HG02623 (cell line): Measurements from ENCODE around the gene SPTBN4.
"Not testable (repeated sequence)": the region's sequence is repeated elsewhere in the genome, so short reads cannot be mapped to it uniquely, and the experiment has no call there.

ENCODE experiments used
- ATAC-seq: cut with Tn5 transposase; IDR thresholded peaks from one replicate; pipeline ENCODE4 v1.9.1; 2021; ENCODE audit warnings: moderate library complexity; ENCODE audit not compliant: unreplicated experiment

The SPTBN4 gene

GRCh38 chr19:40613690-40614621 lies 147.2 kb downstream of the SPTBN4 start:
- peak; percentile 44 for ATAC-seq

GRCh38 chr19:40614622-40615411 lies 148.0 kb downstream of the SPTBN4 start:
- ATAC-seq, result no peak

GRCh38 chr19:40616178-40616577 lies 149.4 kb downstream of the SPTBN4 start:
- ATAC-seq, result no peak

- ATAC-seq, result no peak
These were observed 150.1 kb downstream of the SPTBN4 start for GRCh38 chr19:40616941-40617340.

- ATAC-seq, result no peak
These were observed 151.2 kb downstream of the SPTBN4 start for GRCh38 chr19:40617961-40618360.

- no peak for ATAC-seq
These were observed 152.7 kb downstream of the SPTBN4 start for GRCh38 chr19:40619333-40620160.

GRCh38 chr19:40620161-40620485 lies 153.3 kb downstream of the SPTBN4 start:
- ATAC-seq, result no peak

- no peak for ATAC-seq
These were observed 154.5 kb downstream of the SPTBN4 start for GRCh38 chr19:40621283-40621682.

- ATAC-seq, result no peak
These were observed 155.4 kb downstream of the SPTBN4 start for GRCh38 chr19:40621966-40622772.

- ATAC-seq, result no peak
These were observed 155.9 kb downstream of the SPTBN4 start for GRCh38 chr19:40622773-40623075.

- no peak for ATAC-seq
These were observed 156.8 kb downstream of the SPTBN4 start for GRCh38 chr19:40623403-40624251.

GRCh38 chr19:40624369-40625153 lies 157.8 kb downstream of the SPTBN4 start:
- not testable (repeated sequence) for ATAC-seq

- ATAC-seq, result no peak
These were observed 158.8 kb downstream of the SPTBN4 start for GRCh38 chr19:40625406-40626120.
